SIG-M5 treated with dmso at 0.1 percent for 504 hours (cell line): ENCODE measurements around the gene TCEA3.

ENCODE experiments used
- DNase-seq: peaks from one replicate; lab custom pipeline; 2025; ENCODE audit not compliant: unreplicated experiment; lab: John Stamatoyannopoulos, UW

The TCEA3 gene

DNA sequence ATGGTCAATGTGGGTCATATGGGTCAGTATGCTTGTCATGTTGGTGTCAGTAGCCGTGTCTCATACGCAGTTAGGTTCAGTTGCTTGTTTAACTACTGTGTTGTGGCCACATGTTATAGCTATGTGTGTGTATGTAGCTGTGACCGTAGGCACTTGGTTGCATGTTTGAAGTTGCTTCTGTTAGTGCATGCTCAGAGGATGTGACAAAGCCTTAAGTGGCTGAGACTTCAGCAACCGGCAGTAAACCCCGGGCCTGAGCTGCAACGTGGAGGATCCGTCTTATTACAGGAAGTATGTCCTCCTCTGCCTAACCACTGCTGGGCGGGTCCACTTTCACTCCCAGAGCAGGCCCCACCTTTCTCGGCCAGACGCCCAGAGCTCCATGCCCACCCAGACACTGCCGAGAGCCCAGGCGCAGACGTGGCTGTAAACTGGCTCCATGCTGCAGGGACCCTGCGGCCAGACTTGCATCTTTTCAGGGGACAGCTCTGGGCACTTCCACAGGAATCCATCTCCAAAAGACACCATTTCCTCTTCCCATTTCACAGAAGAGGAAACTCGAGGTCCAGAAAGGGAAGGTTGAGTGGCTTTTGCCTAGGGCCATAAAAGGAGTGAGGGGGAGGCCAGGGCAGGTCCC, 2.2 kb downstream of the TCEA3 start:
- peak; percentile 34 for DNase-seq

DNA sequence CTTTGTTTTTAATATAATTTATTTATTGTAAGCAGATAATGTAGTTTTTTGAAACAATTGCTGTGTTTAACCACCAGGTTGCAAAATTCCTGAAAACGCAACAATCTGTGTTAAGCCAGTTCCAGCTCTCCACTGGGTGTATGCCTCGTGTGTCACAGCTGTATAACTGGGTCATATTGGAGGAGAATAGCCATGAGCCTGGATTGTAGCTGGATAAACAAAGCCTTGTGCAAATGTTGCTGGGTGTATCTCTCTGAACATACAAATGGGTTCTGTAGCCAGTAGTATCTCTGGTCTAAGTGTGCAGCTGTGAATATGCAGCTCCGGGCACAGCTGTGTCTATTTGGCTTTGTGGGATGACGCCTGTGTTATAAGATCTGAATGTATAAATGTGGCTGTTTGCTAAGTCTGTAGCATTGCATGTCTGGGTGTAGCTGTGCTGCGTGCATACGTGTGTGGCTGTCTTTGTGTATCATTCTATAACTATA, 2.8 kb downstream of the TCEA3 start:
- no peak for DNase-seq

DNA sequence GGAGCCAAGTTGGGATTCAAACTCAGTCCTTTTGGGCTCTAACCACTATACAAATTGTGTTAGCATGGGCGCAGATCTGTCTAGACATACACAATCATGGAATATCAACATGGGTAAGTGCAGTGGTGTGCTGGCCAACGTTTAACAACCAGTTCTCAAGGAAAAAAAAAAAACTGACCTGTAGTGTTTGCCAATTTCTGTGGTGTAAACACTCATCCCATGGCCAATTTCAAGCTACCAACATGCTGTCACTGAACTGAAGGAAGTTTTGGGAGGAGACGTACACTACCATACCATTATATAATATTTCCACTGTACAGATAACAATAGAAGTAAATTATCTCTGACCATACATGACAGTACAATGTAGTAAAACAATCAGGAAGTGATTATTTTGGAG, 3.2 kb downstream of the TCEA3 start:
- DNase-seq, result no peak

DNA sequence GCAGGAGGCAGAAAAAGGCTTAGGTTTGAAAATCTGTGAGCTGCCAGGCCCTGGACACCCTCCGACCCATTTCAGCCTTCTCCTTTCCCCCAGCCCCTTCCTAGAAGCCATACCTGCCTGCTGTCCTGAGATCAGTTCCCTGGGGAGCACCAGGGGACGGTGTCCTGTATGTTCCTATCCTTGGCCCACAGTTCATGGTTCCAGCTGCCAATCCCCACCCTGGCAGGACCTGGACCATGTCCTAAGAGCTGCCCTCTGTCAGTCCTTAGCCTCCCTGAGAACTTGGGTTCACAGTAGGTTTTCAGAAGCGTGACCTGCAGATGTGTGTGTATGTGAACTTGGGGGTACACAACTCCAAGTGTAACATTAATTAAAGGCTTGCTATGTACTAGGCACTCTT, 3.8 kb downstream of the TCEA3 start:
- DNase-seq, result no peak

DNA sequence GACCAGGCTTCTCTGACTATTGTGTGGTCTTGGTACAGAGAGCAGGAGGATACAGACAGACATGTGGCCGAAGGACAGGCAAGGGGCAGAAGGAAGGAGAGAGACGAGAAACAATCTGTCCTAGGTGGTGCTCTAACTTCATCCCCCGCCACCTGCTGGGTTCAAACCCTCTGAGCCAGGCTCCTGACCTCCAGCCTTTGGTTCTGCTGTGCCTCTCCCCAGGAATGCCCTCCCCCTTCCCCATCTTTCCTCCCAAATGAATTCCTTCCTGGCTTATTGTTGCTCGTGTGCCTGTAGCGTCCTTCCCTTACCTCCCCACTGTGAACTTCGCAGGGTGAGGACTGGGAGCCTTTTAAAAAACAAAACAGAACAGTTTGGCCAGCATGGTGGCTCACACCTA, 5.4 kb downstream of the TCEA3 start:
- no peak for DNase-seq

DNA sequence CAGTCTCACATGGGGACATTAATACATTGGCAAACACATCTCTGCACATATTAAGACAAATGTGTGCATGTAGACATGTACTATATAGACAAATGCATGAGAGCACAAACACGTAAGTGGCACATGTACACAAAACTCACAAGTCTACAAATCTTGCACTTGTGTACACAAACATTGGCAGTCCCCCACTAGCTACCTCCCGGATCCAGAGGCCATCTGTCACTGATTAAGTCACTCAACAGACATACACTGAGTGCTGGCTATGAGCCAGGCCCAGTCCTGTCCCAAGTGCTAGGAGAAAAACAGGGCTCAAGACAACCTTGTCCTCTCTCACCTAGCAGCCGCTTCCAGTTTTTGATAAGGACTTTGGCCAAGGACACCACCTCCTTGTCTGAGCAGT, 7.0 kb downstream of the TCEA3 start:
- DNase-seq, result no peak

DNA sequence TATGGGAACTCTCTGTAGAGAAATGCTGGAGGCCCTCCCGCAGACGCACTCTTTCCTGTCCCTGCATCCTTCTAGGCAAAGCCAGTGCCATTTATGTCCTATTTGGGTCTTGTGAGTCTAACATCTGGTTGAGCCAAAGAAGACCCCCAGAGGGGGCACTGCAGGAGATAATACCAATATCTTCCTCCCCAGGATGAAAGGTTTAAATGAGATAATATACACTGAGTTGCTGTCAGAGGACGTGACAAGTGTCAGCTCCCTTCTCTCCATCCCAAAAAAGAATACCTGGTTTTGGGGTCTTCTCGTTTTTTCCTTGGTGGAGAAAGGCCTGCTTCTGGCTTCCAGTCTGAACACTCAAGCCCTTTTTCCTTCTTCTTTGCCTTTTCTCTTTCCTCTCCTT, 7.6 kb downstream of the TCEA3 start:
- DNase-seq, result no peak

DNA sequence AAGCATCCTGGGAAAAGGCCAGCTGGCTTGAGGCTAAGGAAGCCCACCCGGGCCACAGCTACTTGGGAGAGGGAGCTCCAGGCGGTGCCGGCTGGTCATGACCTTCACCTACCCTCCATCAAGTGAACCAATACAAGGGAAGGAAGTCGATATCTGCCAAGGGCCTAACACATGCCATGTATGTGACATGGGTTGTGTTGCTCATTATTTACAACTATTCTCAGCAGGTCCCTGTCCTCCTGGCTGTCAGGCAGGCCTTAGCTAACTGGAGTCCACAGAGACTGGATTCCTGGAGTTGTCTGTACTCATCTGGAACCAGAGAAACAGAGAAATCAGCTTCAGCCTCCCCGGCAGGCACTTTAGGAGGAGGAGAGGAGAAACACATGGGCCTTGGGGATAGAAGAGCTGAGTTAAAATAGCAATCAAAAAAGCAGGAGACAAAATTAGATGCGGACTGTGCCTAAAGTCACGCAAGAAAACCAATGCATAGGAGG, 15.7 kb downstream of the TCEA3 start:
- no peak for DNase-seq

DNA sequence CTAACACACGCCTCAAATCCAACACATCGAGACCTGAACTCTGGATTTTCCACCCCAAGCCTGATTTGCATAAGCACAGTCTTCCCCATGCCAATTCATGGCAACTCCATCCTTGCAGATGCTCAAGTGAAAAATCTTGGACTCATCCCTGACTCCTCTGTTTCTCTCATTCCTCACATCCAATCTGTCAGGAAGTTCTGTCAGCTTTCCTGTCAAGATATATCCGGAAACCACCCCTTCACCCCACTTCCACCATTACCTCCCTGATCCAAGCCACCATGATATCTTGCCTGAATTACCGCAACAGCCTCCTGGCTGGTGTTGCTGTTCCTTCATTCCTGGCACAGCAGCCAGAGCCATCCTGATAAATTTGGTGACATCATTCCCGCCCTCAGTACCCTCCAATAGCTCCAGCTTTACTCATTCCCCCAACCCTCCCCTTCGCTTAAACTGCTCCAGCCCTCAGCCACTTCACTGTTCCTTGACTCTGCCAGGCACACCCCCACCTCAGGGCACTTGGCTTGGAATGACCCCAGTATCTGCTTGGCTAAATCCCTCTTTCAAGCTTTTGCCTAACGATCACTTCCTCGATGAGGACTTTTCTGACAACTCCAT, 17.4 kb downstream of the TCEA3 start:
- DNase-seq, result no peak

DNA sequence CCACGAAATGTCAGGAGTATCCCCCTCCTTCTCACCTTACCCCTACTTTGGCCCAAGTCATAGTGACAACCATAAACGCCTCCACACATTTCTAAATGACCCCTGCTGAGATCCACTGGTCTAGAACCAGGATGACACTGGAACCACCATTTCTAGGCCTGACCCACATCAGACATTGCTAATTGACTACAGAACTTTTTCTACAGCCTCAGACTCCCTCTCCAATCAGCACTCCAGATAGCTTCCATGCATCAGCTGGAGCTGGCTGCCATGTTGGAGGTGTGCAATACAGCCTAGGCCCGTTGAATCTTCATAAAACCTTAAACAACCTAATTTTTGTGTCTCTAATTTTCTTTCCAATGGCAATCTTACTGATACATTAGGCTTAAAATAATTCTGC, 18.6 kb downstream of the TCEA3 start:
- DNase-seq, result no peak

DNA sequence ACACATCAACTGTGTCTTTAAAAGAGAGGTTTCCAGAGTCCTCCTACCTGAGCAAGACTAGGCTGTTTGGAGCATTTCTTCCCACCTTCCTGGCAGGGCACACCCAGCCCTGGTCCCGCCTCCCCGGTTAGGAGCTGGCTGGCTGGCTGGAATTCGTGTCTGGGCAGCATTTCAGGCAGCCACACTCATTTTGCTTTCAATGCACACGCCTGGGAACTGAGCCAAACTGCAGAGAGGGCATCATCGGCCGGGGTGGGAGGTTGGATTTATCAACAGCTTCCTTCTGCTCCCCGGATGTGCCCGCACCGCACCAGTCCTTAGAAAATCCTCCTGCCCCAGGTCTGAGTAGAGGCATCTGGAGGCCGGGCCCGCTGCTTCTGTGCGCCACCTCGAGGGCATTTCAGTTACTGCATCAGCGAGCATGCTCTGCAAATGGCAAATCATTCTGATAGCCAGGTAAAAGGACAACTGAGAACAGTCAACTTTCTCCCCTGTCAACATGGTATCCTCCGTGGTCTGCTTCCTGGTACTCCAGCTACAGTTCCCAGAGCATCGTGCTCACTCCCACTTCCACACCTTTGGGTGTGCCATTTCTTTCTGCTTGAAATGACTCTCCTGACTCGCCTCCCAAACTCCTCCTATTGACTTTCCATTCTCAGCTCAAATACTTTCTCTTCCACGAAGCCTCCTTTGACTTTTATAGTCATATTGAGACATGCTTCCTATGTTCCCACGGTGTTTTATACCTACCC, 20.6 kb downstream of the TCEA3 start:
- DNase-seq, result peak; percentile 80

DNA sequence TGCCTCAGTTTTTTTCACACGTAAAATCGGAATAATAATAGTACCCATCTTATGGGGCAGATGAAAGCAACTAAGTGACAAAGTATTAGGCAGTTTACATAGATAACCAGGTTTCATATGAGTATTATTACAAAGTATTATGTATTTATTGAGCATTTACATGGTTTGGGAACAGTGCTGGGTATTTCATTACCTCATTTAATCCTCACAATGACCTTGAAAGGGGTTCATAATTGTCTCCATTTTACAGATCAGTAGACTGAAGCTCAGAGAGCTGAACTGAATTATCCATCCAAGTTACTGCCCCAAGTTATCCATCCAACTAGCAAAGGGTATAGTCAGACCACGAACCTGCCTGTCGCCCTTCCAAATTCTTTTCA, 21.2 kb downstream of the TCEA3 start:
- no peak for DNase-seq

DNA sequence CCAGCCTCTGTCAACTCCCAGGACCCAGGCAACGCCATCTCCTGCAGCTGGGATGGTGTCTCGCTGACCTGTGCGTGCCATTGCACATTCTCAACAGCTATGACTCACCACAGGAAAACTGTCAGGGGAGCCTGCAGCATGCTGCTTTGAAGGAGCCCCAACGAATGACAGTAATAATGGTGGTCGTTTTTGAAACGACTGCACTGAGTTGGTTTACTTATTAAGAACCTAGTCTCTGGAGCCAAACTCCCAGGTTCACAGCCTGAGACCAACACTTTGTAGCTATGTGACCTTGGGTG, 21.6 kb downstream of the TCEA3 start:
- peak; percentile 23 for DNase-seq

DNA sequence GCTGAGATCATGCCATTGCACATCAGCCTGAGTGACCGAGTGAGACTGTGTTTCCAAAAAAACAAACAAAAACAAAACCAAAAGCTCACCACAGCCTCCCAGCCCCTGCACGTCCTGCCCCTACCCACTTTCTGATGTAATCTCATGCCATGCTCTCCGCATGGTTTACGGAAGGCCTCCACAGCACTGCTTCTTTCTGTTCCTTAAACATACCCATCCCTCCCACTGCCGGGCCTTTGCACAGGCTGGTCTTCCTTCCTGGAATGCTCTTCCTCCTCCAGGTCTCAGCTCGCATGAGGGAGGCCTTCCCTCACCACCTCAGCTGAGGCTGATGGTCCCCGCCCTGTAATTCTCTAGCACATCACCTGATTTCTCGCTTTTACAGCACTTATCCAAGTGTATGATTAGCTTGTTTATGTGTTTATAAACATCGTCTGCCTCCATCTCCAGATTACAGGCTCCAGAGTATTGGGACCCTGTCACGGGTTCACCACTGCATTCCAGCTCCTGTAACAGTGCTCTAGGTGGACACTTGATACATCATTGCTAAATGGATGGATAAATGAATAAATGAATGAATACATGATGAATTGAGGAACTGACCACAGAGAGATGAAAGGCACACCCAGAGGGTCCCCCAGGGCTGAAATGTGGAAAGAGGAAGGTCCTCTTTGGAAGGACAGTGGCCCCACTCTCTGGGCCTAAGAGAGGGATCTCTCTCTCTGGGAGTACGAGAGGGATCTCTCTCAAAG, 22.1 kb downstream of the TCEA3 start:
- DNase-seq, result peak; percentile 63

DNA sequence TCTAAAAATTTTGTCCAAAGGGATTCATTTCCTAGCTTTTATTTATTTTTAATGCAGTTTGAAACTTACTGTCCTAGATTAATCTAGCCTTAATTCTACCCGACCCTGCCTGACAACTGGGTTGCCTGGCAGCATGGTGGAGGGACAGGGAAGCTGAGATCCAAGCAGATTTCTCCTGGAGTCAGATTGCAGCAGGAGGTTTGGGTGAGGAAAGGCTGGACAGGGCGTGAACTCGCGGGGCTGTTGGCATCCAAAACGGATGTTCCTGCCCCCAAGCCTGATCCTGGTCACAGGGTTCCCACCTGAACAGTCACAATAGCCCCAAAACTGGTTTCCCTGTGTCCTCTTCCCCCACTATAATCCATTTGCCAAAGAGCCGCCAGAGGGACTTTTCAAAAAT, 23.2 kb downstream of the TCEA3 start:
- DNase-seq, result no peak

DNA sequence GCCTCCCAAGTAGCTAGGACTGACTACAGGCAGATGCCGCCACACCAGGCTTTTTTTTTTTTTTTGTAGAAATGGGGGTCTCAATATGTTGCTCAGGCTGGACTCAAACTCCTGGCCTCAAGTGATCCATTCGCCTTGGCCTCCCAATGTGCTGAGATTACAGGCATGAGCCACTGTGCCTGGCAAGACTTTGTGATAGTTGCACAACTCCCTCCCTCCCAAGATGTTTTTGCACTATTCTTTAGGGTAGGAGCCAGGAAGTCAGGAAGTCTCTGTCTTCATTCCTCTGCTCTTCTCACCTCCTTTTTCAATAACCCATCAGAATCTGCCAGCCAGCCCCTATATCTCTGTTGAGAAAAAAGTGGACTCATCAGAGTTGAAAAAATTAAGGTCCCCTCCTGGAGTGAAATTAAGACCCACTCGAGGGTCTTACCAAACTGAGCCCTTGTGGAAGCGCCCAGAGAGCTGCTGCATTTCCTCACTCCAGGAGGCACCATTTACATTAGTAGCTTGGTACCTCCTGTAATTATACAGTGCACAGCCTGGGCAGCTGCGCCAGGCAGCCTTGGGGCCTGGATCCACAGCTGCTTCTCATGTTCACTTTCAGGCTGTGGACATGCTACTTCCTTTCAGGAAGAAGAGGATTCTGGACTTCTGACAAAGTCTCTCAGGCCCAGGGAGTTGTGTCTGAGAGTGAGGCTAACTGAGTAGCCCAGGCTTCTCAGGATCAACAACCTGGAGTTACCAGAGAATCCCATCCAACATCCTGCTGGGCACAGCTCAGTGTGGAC, 24.0 kb downstream of the TCEA3 start:
- DNase-seq, result no peak

DNA sequence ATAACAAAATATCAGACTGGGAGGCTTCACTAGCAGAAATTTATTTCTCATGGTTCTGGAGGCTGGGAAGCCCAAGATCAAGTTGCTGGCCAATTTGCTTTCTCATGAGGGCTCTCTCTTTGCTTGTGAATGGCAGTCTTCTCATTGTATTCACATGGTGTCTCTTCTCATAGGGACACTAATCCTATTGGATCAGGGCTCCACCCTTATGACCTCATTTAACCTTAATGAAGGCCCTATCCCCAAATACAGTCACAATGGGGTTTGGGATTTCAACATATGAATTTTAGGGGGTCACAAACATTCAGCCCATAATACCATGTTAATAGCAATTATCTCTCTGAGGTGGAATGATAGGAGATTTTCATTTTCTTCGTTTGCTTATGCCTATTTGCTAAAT, 25.3 kb downstream of the TCEA3 start:
- no peak for DNase-seq

DNA sequence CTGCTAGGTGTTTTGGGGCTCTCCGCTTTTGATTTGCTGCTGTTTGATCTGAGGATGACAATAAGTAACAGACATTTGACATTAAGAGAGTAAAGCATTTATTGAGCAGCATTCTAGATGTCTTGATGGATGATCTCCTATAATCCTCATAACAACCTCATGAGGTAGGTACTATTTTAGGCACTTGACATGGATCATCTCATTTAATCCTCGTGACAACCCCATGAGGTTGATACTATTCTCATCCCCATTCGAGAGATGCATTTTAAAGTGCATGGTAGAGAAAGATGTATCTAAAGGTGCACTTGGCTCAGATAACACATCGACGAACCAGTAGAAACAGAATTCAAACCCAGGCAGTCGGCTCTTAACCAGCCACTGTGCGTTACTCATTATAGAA, 26.6 kb downstream of the TCEA3 start:
- no peak for DNase-seq

DNA sequence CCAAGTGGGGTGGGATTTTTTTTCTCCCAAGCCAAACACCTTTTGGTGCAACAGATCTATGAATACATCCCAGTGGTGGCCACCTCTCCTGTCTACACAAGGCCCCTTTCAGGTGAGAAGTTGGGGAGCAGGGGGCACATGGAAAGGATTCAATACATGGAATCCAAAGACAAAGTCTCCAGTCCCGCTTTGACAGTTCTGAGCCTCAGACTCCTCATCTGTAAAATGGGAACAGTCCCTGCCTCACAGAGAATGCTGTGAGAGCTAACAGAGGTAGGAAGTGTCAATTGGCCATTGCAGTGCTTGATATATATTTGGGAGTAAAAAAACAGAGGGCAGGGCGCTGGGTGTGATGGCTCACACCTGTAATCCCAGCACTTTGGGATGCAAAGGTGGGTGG, 28.2 kb downstream of the TCEA3 start:
- DNase-seq, result no peak

DNA sequence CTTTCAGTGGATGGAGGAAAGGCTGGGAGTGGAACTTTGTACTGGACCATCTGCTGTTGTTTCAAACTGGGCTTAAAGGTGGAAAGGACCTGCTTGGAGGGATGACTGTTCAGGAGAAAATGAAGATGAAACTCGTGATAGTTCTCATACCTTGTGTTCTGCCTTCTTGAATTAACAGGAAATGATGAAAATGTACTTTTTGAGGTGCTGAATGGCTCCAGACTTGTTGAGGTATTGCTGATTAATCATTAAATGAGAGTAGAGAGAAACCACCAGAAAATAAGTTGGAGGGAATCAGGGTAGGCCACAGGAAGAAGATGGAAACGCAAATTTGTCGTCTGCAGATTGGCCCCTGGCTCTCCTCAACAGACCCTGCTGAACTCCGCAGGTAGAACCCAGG, 28.7 kb downstream of the TCEA3 start:
- no peak for DNase-seq

DNA sequence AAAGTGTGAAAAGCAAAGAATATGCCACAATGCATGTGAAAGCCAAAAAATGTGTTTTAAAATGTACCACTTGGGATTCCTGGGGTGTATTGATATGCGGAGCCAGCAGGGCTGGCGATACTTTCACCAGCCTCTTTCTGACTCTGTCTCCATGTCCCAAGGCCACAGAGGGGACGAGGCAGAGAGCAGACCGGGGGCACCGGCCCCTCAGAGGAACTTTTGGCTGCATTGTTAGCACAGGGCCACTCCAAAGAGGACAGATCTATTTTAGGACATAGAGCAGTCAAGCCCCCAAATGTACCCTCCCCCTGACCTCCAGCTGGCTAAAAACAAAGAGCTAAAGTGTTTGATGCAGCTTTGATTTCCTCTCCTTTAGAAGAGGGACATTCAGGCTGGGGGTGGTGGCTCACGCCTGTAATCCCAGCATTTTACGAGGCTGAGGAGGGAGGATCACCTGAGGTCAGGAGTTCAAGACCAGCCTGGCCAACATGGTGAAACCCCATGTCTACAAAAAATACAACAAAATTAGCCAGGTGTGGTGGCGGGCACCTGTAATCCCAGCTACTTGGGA, 29.3 kb downstream of the TCEA3 start:
- DNase-seq, result no peak
